H1 (cell line): Measurements from ENCODE around the gene CPE. TPM values are rescaled to one million over a fixed set of nuclear protein-coding genes. Genes with fewer than 3 reads are reported as not detected.

Experiments used
- CTCF ChIA-PET: fragments of 300-600 bp; sonication (Branson Sonifier 250); formaldehyde crosslinking; loops from one replicate; lab custom pipeline; 2021; ENCODE audit not compliant: partially characterized antibody; lab: Charles Lee
- POLR2A ChIA-PET: fragments of 300-600 bp; sonication (Branson Sonifier 250); formaldehyde crosslinking; loops from one replicate; lab custom pipeline; 2021; ENCODE audit warnings: inconsistent platforms; ENCODE audit not compliant: partially characterized antibody; lab: Charles Lee
- DNase-seq, 2 experiments: peaks; one replicate each; pipeline versions ENCODE4 v3.0.0 to v3.0.0-alpha.2; 2010 to 2022; ENCODE audit warnings: low spot score in 2 of 2, low read depth in 1 of 2, mixed read lengths in 1 of 2
- FAIRE-seq: peaks from 2 replicates; lab custom pipeline; 2011; peaks lifted over from hg19 to GRCh38; lab: Jason Lieb, UNC
- H2AFZ ChIP-seq: 2 replicates; pipeline ENCODE4 v1.8.1; 2012; ENCODE audit warnings: low read length, inconsistent platforms
- H2AK5ac ChIP-seq: 2 replicates; pipeline ENCODE4 v1.6.1; 2013; ENCODE audit warnings: low read depth, low read length
- H2BK120ac ChIP-seq: replicated peaks from 2 replicates; pipeline ENCODE3; 2013; ENCODE audit warnings: low read depth, low read length, inconsistent platforms
- H2BK12ac ChIP-seq: 2 replicates; pipeline ENCODE4 v1.6.1; 2013; ENCODE audit warnings: low read depth, low read length
- H2BK15ac ChIP-seq: 2 replicates; pipeline ENCODE4 v1.6.1; 2013; ENCODE audit warnings: low read length
- H2BK20ac ChIP-seq: 2 replicates; pipeline ENCODE4 v1.6.1; 2013; ENCODE audit warnings: low read length
- H2BK5ac ChIP-seq: 2 replicates; pipeline ENCODE4 v1.6.1; 2013; ENCODE audit warnings: low read depth, low read length
- H3K14ac ChIP-seq: 2 replicates; pipeline ENCODE4 v1.6.1; 2013; ENCODE audit warnings: inconsistent platforms; ENCODE audit not compliant: insufficient read length
- H3K18ac ChIP-seq: 2 replicates; pipeline ENCODE4 v1.6.1; 2013; ENCODE audit warnings: low read length; ENCODE audit errors: extremely low read depth
- H3K23ac ChIP-seq: 2 replicates; pipeline ENCODE4 v1.6.1; 2013; ENCODE audit warnings: inconsistent platforms; ENCODE audit not compliant: insufficient read length
- H3K23me2 ChIP-seq: 2 replicates; pipeline ENCODE4 v1.6.1; 2013; ENCODE audit warnings: low read depth, low read length
- H3K27ac ChIP-seq: 2 replicates; pipeline ENCODE4 v1.6.1; 2011; ENCODE audit warnings: low read depth, low read length, inconsistent platforms
- H3K27me3 ChIP-seq, 4 experiments: replicated peaks in 1 of 4; 1 replicate in 1 of 4; 2 replicates in 3 of 4; pipeline versions ENCODE4 v1.6.1 to v1.8.1; 2011 to 2013; ENCODE audit warnings: low read length in 3 of 4, mild to moderate bottlenecking in 3 of 4, inconsistent platforms in 2 of 4, mixed read lengths in 2 of 4, moderate library complexity in 1 of 4; ENCODE audit not compliant: control insufficient read depth in 3 of 4, insufficient read depth in 3 of 4; ENCODE audit errors: extremely low read depth in 1 of 4
- H3K36me3 ChIP-seq, 4 experiments: 2 replicates each; pipeline versions ENCODE4 v1.6.1 to v1.8.1; 2011 to 2013; ENCODE audit warnings: mild to moderate bottlenecking in 4 of 4, low read length in 3 of 4, moderate library complexity in 2 of 4, control low read depth in 1 of 4, inconsistent platforms in 1 of 4; ENCODE audit not compliant: insufficient read depth in 4 of 4, control insufficient read depth in 2 of 4
- H3K4ac ChIP-seq: replicated peaks from 2 replicates; pipeline ENCODE3; 2013; ENCODE audit warnings: low read length, low read depth, mixed read lengths, inconsistent platforms; ENCODE audit not compliant: insufficient read length
- H3K4me1 ChIP-seq, 4 experiments: replicated peaks in 1 of 4; 1 replicate in 1 of 4; 2 replicates in 3 of 4; pipeline versions ENCODE4 v1.6.1 to v1.8.1; 2011 to 2013; ENCODE audit warnings: low read length in 3 of 4, inconsistent platforms in 2 of 4, mixed read lengths in 1 of 4; ENCODE audit not compliant: insufficient read depth in 4 of 4, control insufficient read depth in 3 of 4
- H3K4me2 ChIP-seq, 2 experiments: 2 replicates each; pipeline versions ENCODE4 v1.6.1 to v1.8.1; 2011 to 2013; ENCODE audit warnings: low read depth in 2 of 2, low read length in 2 of 2, control low read depth in 1 of 2, inconsistent platforms in 1 of 2, mild to moderate bottlenecking in 1 of 2; ENCODE audit not compliant: insufficient read depth in 1 of 2
- H3K4me3 ChIP-seq, 4 experiments: fragments of 200-600, 300-600 bp in 1 of 4; sonication (generic), shearing (Covaris generic), sonication (Bioruptor Twin) in 1 of 4; 2 replicates each; pipeline versions ENCODE4 v1.5.1 to v1.8.1; 2011 to 2016; ENCODE audit warnings: low read length in 4 of 4, low read depth in 3 of 4, control low read depth in 2 of 4, inconsistent platforms in 2 of 4, mild to moderate bottlenecking in 2 of 4, mixed read lengths in 1 of 4, moderate library complexity in 1 of 4; ENCODE audit not compliant: insufficient read depth in 2 of 4; ENCODE audit errors: extremely low read depth in 1 of 4
- H3K56ac ChIP-seq: replicated peaks from 2 replicates; pipeline ENCODE3; 2013; ENCODE audit warnings: low read depth, mild to moderate bottlenecking, mixed read lengths, low read length, inconsistent platforms; ENCODE audit not compliant: insufficient read length
- H3K79me1 ChIP-seq: 2 replicates; pipeline ENCODE4 v1.6.1; 2013; ENCODE audit warnings: low read depth, low read length, control low read depth
- H3K79me2 ChIP-seq, 2 experiments: 2 replicates each; pipeline versions ENCODE4 v1.6.1 to v1.8.1; 2012 to 2013; ENCODE audit warnings: low read length in 2 of 2, mild to moderate bottlenecking in 2 of 2, inconsistent platforms in 1 of 2; ENCODE audit not compliant: insufficient read depth in 2 of 2, control insufficient read depth in 1 of 2
- H3K9ac ChIP-seq, 4 experiments: replicated peaks in 1 of 4; 1 replicate in 1 of 4; 2 replicates in 3 of 4; pipeline versions ENCODE4 v1.6.1 to v1.8.1; 2011 to 2013; ENCODE audit warnings: low read depth in 3 of 4, low read length in 3 of 4, control low read depth in 2 of 4, mild to moderate bottlenecking in 2 of 4, moderate library complexity in 2 of 4, inconsistent platforms in 1 of 4; ENCODE audit errors: extremely low read depth in 1 of 4
- H3K9me3 ChIP-seq, 2 experiments: 2 replicates each; pipeline versions ENCODE4 v1.6.1 to v1.8.1; 2012 to 2013; ENCODE audit warnings: mild to moderate bottlenecking in 2 of 2, moderate library complexity in 2 of 2, control low read depth in 1 of 2, inconsistent platforms in 1 of 2, low read depth in 1 of 2, low read length in 1 of 2, mixed read lengths in 1 of 2; ENCODE audit not compliant: insufficient read depth in 2 of 2
- H4K20me1 ChIP-seq, 2 experiments: replicated peaks in 1 of 2; 2 replicates each; pipeline versions ENCODE3 to v1.8.1; 2011 to 2013; ENCODE audit warnings: inconsistent platforms in 2 of 2, low read length in 2 of 2, mild to moderate bottlenecking in 1 of 2; ENCODE audit not compliant: insufficient read depth in 2 of 2, control insufficient read depth in 1 of 2
- H4K5ac ChIP-seq: 2 replicates; pipeline ENCODE4 v1.6.1; 2013; ENCODE audit warnings: low read length, low read depth, mixed read lengths, inconsistent platforms; ENCODE audit not compliant: insufficient read length
- H4K8ac ChIP-seq: 2 replicates; pipeline ENCODE4 v1.8.0; 2013; ENCODE audit warnings: mild to moderate bottlenecking, moderate library complexity, low read length, inconsistent platforms; ENCODE audit not compliant: insufficient read depth; ENCODE audit errors: extremely low read depth
- H4K91ac ChIP-seq: replicated peaks from 2 replicates; pipeline ENCODE3; 2013; ENCODE audit warnings: low read length, mixed read lengths, inconsistent platforms; ENCODE audit not compliant: insufficient read length
- CBX8 ChIP-seq: fragments of 300-800, 300-1000 bp; sonication (generic); IDR thresholded peaks from 2 replicates; pipeline ENCODE4 v1.7.1; 2016; ENCODE audit warnings: low read depth, low read length, borderline replicate concordance
- CREB1 ChIP-seq: IDR thresholded peaks from 2 replicates; pipeline ENCODE4 v1.6.1; 2012; ENCODE audit warnings: inconsistent platforms
- GABPA ChIP-seq: IDR thresholded peaks from 2 replicates; pipeline ENCODE4 v1.6.1; 2011; ENCODE audit warnings: mild to moderate bottlenecking, low read length, moderate library complexity, borderline replicate concordance; ENCODE audit not compliant: insufficient read depth
- MAX ChIP-seq: IDR thresholded peaks from 2 replicates; pipeline ENCODE4 v1.6.1; 2012; ENCODE audit warnings: inconsistent platforms
- RNF2 ChIP-seq: fragments of 200-900, 300-1000 bp; sonication (generic); IDR thresholded peaks from 2 replicates; pipeline ENCODE4 v1.7.1; 2016; ENCODE audit warnings: borderline replicate concordance, low read depth, mild to moderate bottlenecking, antibody characterized with exemption, low read length; ENCODE audit not compliant: poor library complexity, severe bottlenecking; ENCODE audit errors: missing control alignments
- TEAD4 ChIP-seq: IDR thresholded peaks from 2 replicates; pipeline ENCODE4 v1.6.1; 2012; ENCODE audit warnings: low read depth, low read length, inconsistent platforms, mixed read lengths
- WGBS, 2 experiments: shearing (Covaris generic) in 1 of 2; methylation state at CpG; one replicate each; pipeline versions ENCODE4 v1.1.6 to v1.1.7; 2013 to 2015; ENCODE audit warnings: low lambda C conversion rate in 2 of 2, mixed read lengths in 2 of 2, inconsistent platforms in 1 of 2, low coverage in 1 of 2, missing lambda C conversion rate in 1 of 2; ENCODE audit not compliant: insufficient replicate concordance in 2 of 2, insufficient coverage in 1 of 2, insufficient read length in 1 of 2; ENCODE audit errors: extremely low coverage in 1 of 2, missing lambda C conversion rate in 1 of 2; 5-methylcytosine and 5-hydroxymethylcytosine counted together
- polyA plus RNA-seq, 7 experiments: library from polyadenylated mRNA; depleted of rRNA in 3 of 7; stranded (reverse) in 5 of 7; unstranded in 2 of 7; fragments of >200 nt in 5 of 7; fragments of 200-250 nt in 2 of 7; gene quantifications; 1 replicate in 5 of 7; 2 replicates in 1 of 7; 4 replicates in 1 of 7; pipeline versions ENCODE4 v1.2.1 to v1.2.3, GENCODE V29; 2011 to 2013; ENCODE audit warnings: missing spikeins in 2 of 7, mixed read lengths in 2 of 7
- total RNA-seq: library from RNA; stranded (reverse); fragmentation: NEBNext Ultra II Directional; extraction: Animal tissue kit (Norgen Biotek cat#: 25700); gene quantifications from 2 replicates; pipeline ENCODE4 v1.2.1, GENCODE V29; 2021

The CPE gene
- total and polyA plus RNA-seq, 2 of the 8 experiments (the other 6 are each of a cell fraction or from before 2014, with no cell fraction given), result 9.4 to 10.2 TPM

- FAIRE-seq (no peak), DNase-seq (no peak)
- H4K8ac ChIP-seq, result no peak overlapping the region
- H3K27ac ChIP-seq, result no peak overlapping the region
- H3K4me3 ChIP-seq, result no peak overlapping the region
- H3K4me1 ChIP-seq, result peaks cover 0 to 6% (median 3%) of the 10 kb centered on the region in 4 experiments; a peak in 3 of 7 replicates
- no peak overlapping the region for H3K14ac ChIP-seq
- peak overlapping the region in 1 of 4 experiments; percentile 49; a peak in 1 of 7 replicates for H3K9ac ChIP-seq
- peaks cover 27 to 80% of the 10 kb centered on the region in 2 experiments for H3K79me2 ChIP-seq
- no peak overlapping the region for H2BK20ac ChIP-seq
- H3K36me3 ChIP-seq, result peaks cover 3 to 93% (median 40%) of the 10 kb centered on the region in 4 experiments
- H2BK12ac ChIP-seq, result no peak overlapping the region
- no peak overlapping the region for H2BK120ac ChIP-seq
- no peak overlapping the region for H2BK5ac ChIP-seq
- H3K27me3 ChIP-seq, result no peaks in the 10 kb centered on the region
- H4K5ac ChIP-seq, result no peak overlapping the region
- H2AK5ac ChIP-seq, result no peak overlapping the region
- 82% methylated on average over 3 of the region's 3 CpGs; no CpG with 5 or more reads in 1 of the 2 experiments for WGBS, 2 experiments
- TF ChIP-seq MAX, result no peak
- no peak for TF ChIP-seq CBX8
- no peak for TF ChIP-seq GABPA
- TF ChIP-seq TEAD4, result no peak
- TF ChIP-seq RNF2, result no peak
- no peak for TF ChIP-seq CREB1
- ChIA-PET CTCF (interaction anchor here (0.5 to 2.6 kb wide), 4 partner anchors 8 to 370 kb away, joined by 3 to 22 read pairs (median 6); no protein-coding TSS in a partner anchor), POLR2A (interaction anchor here (0.9 kb wide), 1 partner anchor 10 kb away, joined by 3 read pairs; no protein-coding TSS in a partner anchor)
- no peak overlapping the region for H2AFZ ChIP-seq
- no peak overlapping the region for H4K91ac ChIP-seq
- H4K20me1 ChIP-seq, result peaks cover 28 to 32% of the 10 kb centered on the region in 2 experiments
- no peak overlapping the region for H3K23ac ChIP-seq
- H3K79me1 ChIP-seq, result no peaks in the 10 kb centered on the region; the same call in 1 of the 2 replicates
- no peak overlapping the region for H2BK15ac ChIP-seq
- no peak overlapping the region; a peak in 2 of 4 replicates for H3K4me2 ChIP-seq
- H3K9me3 ChIP-seq, result no peaks in the 10 kb centered on the region
- no peak overlapping the region for H3K18ac ChIP-seq
- no peaks in the 10 kb centered on the region; the same call in none of the 2 replicates for H3K23me2 ChIP-seq
- no peak overlapping the region for H3K4ac ChIP-seq
- no peak overlapping the region for H3K56ac ChIP-seq
These were observed 43.6 kb upstream of the CPE start for GRCh38 chr4:165335163-165335703.
